GM18508 (cell line): ENCODE data around the gene NCKAP1.
"Not testable (repeated sequence)": the region's sequence is repeated elsewhere in the genome, so short reads cannot be mapped to it uniquely, and the experiment has no call there.

Source experiments
- ATAC-seq: cut with Tn5 transposase; IDR thresholded peaks from one replicate; pipeline ENCODE4 v1.9.1; 2021; ENCODE audit warnings: moderate number of reproducible peaks; ENCODE audit not compliant: insufficient read depth, unreplicated experiment

The NCKAP1 gene

GRCh38 chr2:183037074-183037552, 1.1 kb downstream of the NCKAP1 start:
- no peak for ATAC-seq

- ATAC-seq, result peak; percentile 63
Observed at GRCh38 chr2:183035954-183036669, 2.1 kb downstream of the NCKAP1 start.

GRCh38 chr2:183035298-183035953, 2.8 kb downstream of the NCKAP1 start:
- ATAC-seq, result no peak

GRCh38 chr2:183034806-183035205, 3.5 kb downstream of the NCKAP1 start:
- ATAC-seq, result no peak

- no peak for ATAC-seq
Observed at GRCh38 chr2:183033951-183034350, 4.3 kb downstream of the NCKAP1 start.

GRCh38 chr2:183031911-183032794, 6.1 kb downstream of the NCKAP1 start:
- ATAC-seq, result no peak

GRCh38 chr2:183029219-183029618, 9.0 kb downstream of the NCKAP1 start:
- ATAC-seq, result no peak

- no peak for ATAC-seq
Observed at GRCh38 chr2:183028108-183028507, 10.1 kb downstream of the NCKAP1 start.

GRCh38 chr2:183027443-183027842, 10.8 kb downstream of the NCKAP1 start:
- no peak for ATAC-seq

- ATAC-seq, result no peak
Observed at GRCh38 chr2:183026424-183026823, 11.8 kb downstream of the NCKAP1 start.

- no peak for ATAC-seq
Observed at GRCh38 chr2:183025993-183026392, 12.3 kb downstream of the NCKAP1 start.

GRCh38 chr2:183024339-183025095, 13.7 kb downstream of the NCKAP1 start:
- no peak for ATAC-seq

- no peak for ATAC-seq
Observed at GRCh38 chr2:183022711-183023110, 15.5 kb downstream of the NCKAP1 start.

- no peak for ATAC-seq
Observed at GRCh38 chr2:183021613-183022012, 16.6 kb downstream of the NCKAP1 start.

- no peak for ATAC-seq
Observed at GRCh38 chr2:183019718-183020442, 18.4 kb downstream of the NCKAP1 start.

GRCh38 chr2:183017845-183018244, 20.4 kb downstream of the NCKAP1 start:
- ATAC-seq, result not testable (repeated sequence)

GRCh38 chr2:183014005-183014404, 24.3 kb downstream of the NCKAP1 start:
- ATAC-seq, result no peak

GRCh38 chr2:183011743-183012142, 26.5 kb downstream of the NCKAP1 start:
- no peak for ATAC-seq

- no peak for ATAC-seq
Observed at GRCh38 chr2:183010112-183010511, 28.1 kb downstream of the NCKAP1 start.
